Endothelial cell of umbilical vein (primary cell): ENCODE measurements around the gene CACNA1F. TPM values are rescaled to one million over a fixed set of nuclear protein-coding genes. Genes with fewer than 3 reads are reported as not detected.

Experiments
- BruUV-seq: library from RNA; stranded (reverse); fragments of 400-500 nt; replicated peaks from 2 replicates; lab custom pipeline; 2021; lab: Mats Ljungman, UMichigan
- CTCF ChIA-PET: fragments of 300-600, 350-600 bp; sonication (Branson Sonifier 250); formaldehyde crosslinking; loops from one replicate; lab custom pipeline; 2021; ENCODE audit warnings: antibody characterized with exemption, inconsistent platforms; lab: Charles Lee
- POLR2A ChIA-PET: fragments of 300-600, 350-600 bp; sonication (Branson Sonifier 250); formaldehyde crosslinking; loops from one replicate; lab custom pipeline; 2021; ENCODE audit warnings: antibody characterized with exemption, inconsistent platforms; lab: Charles Lee
- DNase-seq: peaks from one replicate; pipeline ENCODE4 v3.0.0-alpha.2; 2011; ENCODE audit warnings: low read depth, low spot score
- FAIRE-seq: peaks from 2 replicates; lab custom pipeline; 2011; peaks lifted over from hg19 to GRCh38; lab: Jason Lieb, UNC
- H2AFZ ChIP-seq: 2 replicates; pipeline ENCODE4 v1.6.0; 2012; ENCODE audit warnings: low read depth, low read length, control low read depth, inconsistent platforms
- H3K27ac ChIP-seq: 2 replicates; pipeline ENCODE4 v1.5.1; 2011; ENCODE audit warnings: low read depth, mild to moderate bottlenecking, control low read depth, low read length, moderate library complexity; ENCODE audit not compliant: insufficient read depth
- H3K27me3 ChIP-seq, 2 experiments: 2 replicates each; pipeline versions ENCODE4 v1.6.0 to v1.6.1; 2011; ENCODE audit warnings: low read length in 2 of 2, mixed read lengths in 1 of 2; ENCODE audit not compliant: control insufficient read depth in 2 of 2, insufficient read depth in 2 of 2
- H3K36me3 ChIP-seq, 2 experiments: 2 replicates in 1 of 2; 3 replicates in 1 of 2; pipeline ENCODE4 v1.5.1; 2011; ENCODE audit warnings: low read length in 2 of 2, mild to moderate bottlenecking in 1 of 2, moderate library complexity in 1 of 2; ENCODE audit not compliant: control insufficient read depth in 2 of 2, insufficient read depth in 2 of 2; ENCODE audit errors: extremely low read depth in 1 of 2
- H3K4me1 ChIP-seq: 3 replicates; pipeline ENCODE4 v1.5.1; 2011; ENCODE audit warnings: mild to moderate bottlenecking, low read length; ENCODE audit not compliant: control insufficient read depth, insufficient read depth; ENCODE audit errors: extremely low read depth
- H3K4me2 ChIP-seq: 2 replicates; pipeline ENCODE4 v1.6.1; 2011; ENCODE audit warnings: low read length, control low read depth, mixed read lengths; ENCODE audit not compliant: insufficient read depth
- H3K4me3 ChIP-seq, 3 experiments: fragments of 200-600 bp in 1 of 3; sonication (generic), shearing (Covaris generic) in 1 of 3; replicated peaks in 1 of 3; 2 replicates each; pipeline ENCODE4 v1.5.1; 2011 to 2016; ENCODE audit warnings: control low read depth in 3 of 3, low read length in 3 of 3, mild to moderate bottlenecking in 2 of 3, inconsistent platforms in 1 of 3, low read depth in 1 of 3, moderate library complexity in 1 of 3; ENCODE audit not compliant: insufficient read depth in 1 of 3
- H3K79me2 ChIP-seq: 2 replicates; pipeline ENCODE4 v1.6.0; 2012; ENCODE audit warnings: low read length, inconsistent platforms; ENCODE audit not compliant: control insufficient read depth, insufficient read depth
- H3K9ac ChIP-seq: replicated peaks from 2 replicates; pipeline ENCODE3; 2011; ENCODE audit warnings: low read length, control low read depth; ENCODE audit not compliant: insufficient read depth; ENCODE audit errors: extremely low read depth
- H3K9me1 ChIP-seq: replicated peaks from 3 replicates; pipeline ENCODE4 v1.6.0; 2011; ENCODE audit warnings: mild to moderate bottlenecking, low read length; ENCODE audit not compliant: control insufficient read depth, insufficient read depth; ENCODE audit errors: extremely low read depth
- H3K9me3 ChIP-seq: replicated peaks from 2 replicates; pipeline ENCODE4 v1.5.1; 2012; ENCODE audit warnings: low read length, inconsistent platforms; ENCODE audit not compliant: control insufficient read depth, insufficient read depth
- H4K20me1 ChIP-seq: replicated peaks from 2 replicates; pipeline ENCODE3; 2011; ENCODE audit warnings: mild to moderate bottlenecking, low read length; ENCODE audit not compliant: control insufficient read depth, insufficient read depth; ENCODE audit errors: extremely low read depth
- CTCF ChIP-seq, 2 donors: IDR thresholded peaks; 1 replicate in 1 of 2; 2 replicates in 1 of 2; pipeline ENCODE4 v1.5.1; 2011; ENCODE audit warnings: low read length in 2 of 2, mild to moderate bottlenecking in 2 of 2, moderate library complexity in 2 of 2, control low read depth in 1 of 2, inconsistent platforms in 1 of 2, low read depth in 1 of 2; ENCODE audit not compliant: insufficient read depth in 1 of 2; ENCODE audit errors: extremely low read depth in 1 of 2
- EZH2 ChIP-seq: IDR thresholded peaks from 2 replicates; pipeline ENCODE4 v1.6.1; 2012; ENCODE audit warnings: borderline replicate concordance, low read depth, mild to moderate bottlenecking, moderate library complexity, low read length, inconsistent platforms; ENCODE audit not compliant: severe bottlenecking
- FOS ChIP-seq: IDR thresholded peaks from 2 replicates; pipeline ENCODE4 v1.6.1; 2011; ENCODE audit warnings: mild to moderate bottlenecking, low read length, moderate library complexity, borderline replicate concordance; ENCODE audit not compliant: insufficient read depth
- GATA2 ChIP-seq: IDR thresholded peaks from 2 replicates; pipeline ENCODE4 v1.7.0; 2011; ENCODE audit warnings: low read depth, mild to moderate bottlenecking, moderate library complexity, mixed read lengths, low read length; ENCODE audit not compliant: insufficient read length, insufficient read depth
- JUN ChIP-seq: IDR thresholded peaks from 2 replicates; pipeline ENCODE4 v1.6.1; 2011; ENCODE audit warnings: borderline replicate concordance, low read depth; ENCODE audit not compliant: insufficient read length, insufficient read depth
- MAX ChIP-seq: IDR thresholded peaks from 2 replicates; pipeline ENCODE4 v1.6.1; 2011; ENCODE audit not compliant: insufficient read depth, insufficient read length
- MYC ChIP-seq: IDR thresholded peaks from one replicate; pipeline ENCODE4 v1.6.1; 2011; ENCODE audit warnings: mild to moderate bottlenecking, low read depth, low read length
- POLR2A ChIP-seq: IDR thresholded peaks from 2 replicates; pipeline ENCODE4 v1.6.1; 2012; ENCODE audit warnings: low read depth, mild to moderate bottlenecking, control low read depth, low read length
- POLR2AphosphoS5 ChIP-seq: IDR thresholded peaks from 2 replicates; pipeline ENCODE4 v1.6.1; 2012; ENCODE audit warnings: low read depth, mild to moderate bottlenecking, control low read depth, low read length, moderate library complexity; ENCODE audit not compliant: insufficient read depth
- dilution Hi-C: fragments of 300-500 bp; cut with MboI; formaldehyde crosslinking; loops from one replicate; pipeline ENCODE4 v1.15.0; 2019; ENCODE audit warnings: low sequenced_read_pairs; ENCODE audit not compliant: extremely low pct_ligation_motif_present
- intact Hi-C: fragments of 100-400 bp; cut with micrococcal nuclease; formaldehyde crosslinking; loops from one replicate; pipeline ENCODE4 v1.10.0; 2022
- polyA plus RNA-seq, 4 experiments: library from polyadenylated mRNA; depleted of rRNA in 3 of 4; stranded (reverse) in 3 of 4; unstranded in 1 of 4; fragments of >200 nt; gene quantifications; 2 replicates each; pipeline versions ENCODE4 v1.2.1 to v1.2.3, GENCODE V29; 2011 to 2012; ENCODE audit warnings: missing spikeins in 1 of 4
- total RNA-seq: library from RNA; stranded (reverse); gene quantifications from 2 replicates; pipeline ENCODE4 v1.2.3, GENCODE V29; 2021

CACNA1F gene
- total and polyA plus RNA-seq, 2 donors (not counting 3 experiments of a cell fraction or from before 2014, with no cell fraction given), result not detected

GRCh38 chrX:49249616-49250015 lies 16.5 kb upstream of the CACNA1F start:
- no peaks in the 10 kb centered on the region for H3K4me1 ChIP-seq
- H3K79me2 ChIP-seq, result no peaks in the 10 kb centered on the region
- no peak for FAIRE-seq
- dilution Hi-C loops, result no loop called here
- no peak overlapping the region for H3K9ac ChIP-seq
- intact Hi-C loops, result no loop called here
- no peak for TF ChIP-seq FOS
- no peak for TF ChIP-seq POLR2AphosphoS5
- no peak for TF ChIP-seq CTCF (IDR thresholded peaks at IDR 0.05; ENCODE audit: extremely low read depth in 1 of 2, insufficient read depth in 1 of 2, low read depth in 1 of 2, low read length in 2 of 2)
- TF ChIP-seq JUN, result no peak
- no peak overlapping the region for H2AFZ ChIP-seq
- H3K9me1 ChIP-seq, result no peaks in the 10 kb centered on the region
- no peak for DNase-seq
- BruUV-seq, result no TSS peak
- no peak overlapping the region for H3K4me3 ChIP-seq
- H3K27me3 ChIP-seq, result no peaks in the 10 kb centered on the region
- no peak overlapping the region for H3K27ac ChIP-seq
- no peak overlapping the region for H3K4me2 ChIP-seq
- ChIA-PET POLR2A (no interaction called here), CTCF (interaction anchor here (0.5 kb wide), 1 partner anchor 8 kb away, joined by 3 read pairs; no protein-coding TSS in a partner anchor)
- no peaks in the 10 kb centered on the region for H4K20me1 ChIP-seq
- peaks cover 0 to 5% of the 10 kb centered on the region in 2 experiments for H3K36me3 ChIP-seq
- H3K9me3 ChIP-seq, result no peaks in the 10 kb centered on the region

GRCh38 chrX:49249071-49249470 lies 15.9 kb upstream of the CACNA1F start:
- no peak overlapping the region for H3K9ac ChIP-seq
- no peaks in the 10 kb centered on the region for H4K20me1 ChIP-seq
- H3K36me3 ChIP-seq, result peaks cover 0 to 5% of the 10 kb centered on the region in 2 experiments
- H2AFZ ChIP-seq, result no peak overlapping the region
- no peak overlapping the region for H3K4me3 ChIP-seq
- DNase-seq, result no peak
- no TSS peak for BruUV-seq
- H3K4me1 ChIP-seq, result no peaks in the 10 kb centered on the region
- FAIRE-seq, result no peak
- ChIA-PET CTCF (no interaction called here), POLR2A (interaction anchor here (0.6 kb wide), 1 partner anchor 9 kb away, joined by 3 read pairs; no protein-coding TSS in a partner anchor)
- H3K4me2 ChIP-seq, result no peak overlapping the region
- dilution Hi-C loops (no loop called here), intact Hi-C loops (no loop called here)
- TF ChIP-seq CTCF (IDR thresholded peaks at IDR 0.05; ENCODE audit: extremely low read depth in 1 of 2, insufficient read depth in 1 of 2, low read depth in 1 of 2, low read length in 2 of 2), result no peak
- no peak for TF ChIP-seq POLR2A
- no peak for TF ChIP-seq POLR2AphosphoS5
- TF ChIP-seq MAX, result no peak
- no peak for TF ChIP-seq EZH2
- TF ChIP-seq MYC, result no peak
- TF ChIP-seq FOS, result no peak
- no peak for TF ChIP-seq JUN
- TF ChIP-seq GATA2, result no peak
- no peaks in the 10 kb centered on the region for H3K9me1 ChIP-seq
- H3K79me2 ChIP-seq, result no peaks in the 10 kb centered on the region
- no peak overlapping the region for H3K27ac ChIP-seq
- no peaks in the 10 kb centered on the region for H3K27me3 ChIP-seq
- no peaks in the 10 kb centered on the region for H3K9me3 ChIP-seq
